ENCODE results near the gene CLN5. TPM values are rescaled to one million over a fixed set of nuclear protein-coding genes. Genes with fewer than 3 reads are reported as not detected.

Gene CLN5
- polyA plus RNA-seq, 1 experiment = 38.6 TPM

DNA sequence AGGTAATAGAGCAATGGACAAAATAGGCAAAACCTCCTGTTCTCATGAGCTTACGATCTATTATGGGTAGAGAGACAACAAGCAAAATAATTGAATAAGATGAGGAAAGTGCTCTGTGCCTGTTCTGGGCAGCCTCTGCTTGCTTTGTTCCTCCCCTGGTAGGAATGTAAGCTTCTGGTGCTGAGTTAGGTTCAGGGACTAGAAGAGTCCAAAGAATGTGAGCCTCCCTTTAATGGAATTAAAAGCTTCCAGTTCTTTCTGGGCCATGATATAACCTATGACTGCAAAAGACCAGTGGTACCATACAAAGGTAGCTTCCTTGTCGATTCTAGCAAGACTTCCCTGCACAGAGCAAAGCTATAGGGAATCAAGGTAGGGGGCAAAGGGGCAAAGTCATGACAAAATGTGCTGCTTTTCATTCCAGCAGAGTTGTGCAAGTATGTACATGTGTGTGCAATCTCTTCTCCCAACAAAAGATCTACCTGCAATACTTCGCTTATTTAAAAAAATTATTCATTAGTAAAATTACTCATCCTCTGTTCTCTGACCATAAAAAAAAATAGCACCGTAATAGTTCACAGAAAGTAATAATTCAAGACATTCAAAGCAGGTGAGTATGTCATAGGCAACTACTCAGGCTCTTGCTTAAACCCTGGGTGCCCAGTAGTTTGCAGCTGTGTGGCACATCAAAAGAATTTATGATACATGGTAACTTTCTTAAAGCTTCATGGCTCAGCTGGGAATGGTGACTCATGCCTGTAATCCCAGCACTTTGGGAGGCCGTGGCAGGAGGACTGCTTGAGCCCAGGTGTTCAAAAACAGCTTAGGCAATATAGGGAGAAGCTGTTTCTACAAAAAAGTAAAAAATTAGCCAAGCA, 22.2 kb upstream of the CLN5 start:
- peaks cover 15% of the 10 kb centered on the region for H3K27me3 ChIP-seq (ENCODE audit: control insufficient read depth, insufficient read depth, low read length)
- DNase-seq (ENCODE audit: low read depth, low spot score) = no peak
- TF ChIP-seq, protein P1, sequence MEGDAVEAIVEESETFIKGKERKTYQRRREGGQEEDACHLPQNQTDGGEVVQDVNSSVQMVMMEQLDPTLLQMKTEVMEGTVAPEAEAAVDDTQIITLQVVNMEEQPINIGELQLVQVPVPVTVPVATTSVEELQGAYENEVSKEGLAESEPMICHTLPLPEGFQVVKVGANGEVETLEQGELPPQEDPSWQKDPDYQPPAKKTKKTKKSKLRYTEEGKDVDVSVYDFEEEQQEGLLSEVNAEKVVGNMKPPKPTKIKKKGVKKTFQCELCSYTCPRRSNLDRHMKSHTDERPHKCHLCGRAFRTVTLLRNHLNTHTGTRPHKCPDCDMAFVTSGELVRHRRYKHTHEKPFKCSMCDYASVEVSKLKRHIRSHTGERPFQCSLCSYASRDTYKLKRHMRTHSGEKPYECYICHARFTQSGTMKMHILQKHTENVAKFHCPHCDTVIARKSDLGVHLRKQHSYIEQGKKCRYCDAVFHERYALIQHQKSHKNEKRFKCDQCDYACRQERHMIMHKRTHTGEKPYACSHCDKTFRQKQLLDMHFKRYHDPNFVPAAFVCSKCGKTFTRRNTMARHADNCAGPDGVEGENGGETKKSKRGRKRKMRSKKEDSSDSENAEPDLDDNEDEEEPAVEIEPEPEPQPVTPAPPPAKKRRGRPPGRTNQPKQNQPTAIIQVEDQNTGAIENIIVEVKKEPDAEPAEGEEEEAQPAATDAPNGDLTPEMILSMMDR (IDR thresholded peaks at IDR 0.05; ENCODE audit: low read depth, low read length) = no peak
- H3K27ac ChIP-seq (ENCODE audit: low read depth, low read length) = no peak overlapping the region
- no peaks in the 10 kb centered on the region for H3K9me3 ChIP-seq (ENCODE audit: control insufficient read depth, insufficient read depth, low read length)
- POLR2A ChIA-PET = no interaction called here
- CTCF ChIA-PET = interaction anchor here (1.3 to 4.0 kb wide), 2 partner anchors 8 to 11 kb away, joined by 7 to 45 read pairs; no protein-coding TSS in a partner anchor
- no peak overlapping the region for H3K4me3 ChIP-seq (ENCODE audit: low read depth, low read length)

DNA sequence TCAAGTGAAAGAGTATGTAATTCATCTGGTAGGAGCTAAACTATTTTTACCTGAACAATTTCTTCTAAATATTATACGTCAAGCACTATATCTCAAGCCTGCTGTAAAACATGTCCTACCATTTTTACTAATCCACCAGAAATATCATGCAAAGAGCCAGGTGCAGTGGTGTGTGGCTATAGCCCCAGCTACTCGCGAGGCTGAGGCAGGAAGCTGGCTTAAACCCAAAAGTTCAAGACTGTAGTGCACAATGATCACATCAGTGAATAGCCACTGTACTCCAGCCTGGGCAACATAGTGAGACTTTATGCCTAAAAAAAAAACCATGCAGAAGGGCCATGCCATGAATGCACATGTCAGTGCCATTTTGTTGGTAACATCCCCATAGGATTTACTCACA, 20.7 kb upstream of the CLN5 start:
- Histone ChIP-seq H3K27ac (ENCODE audit: low read depth, low read length) (no peak overlapping the region), H3K9me3 (ENCODE audit: control insufficient read depth, insufficient read depth, low read length) (no peaks in the 10 kb centered on the region), H3K4me3 (ENCODE audit: low read depth, low read length) (no peak overlapping the region), H3K27me3 (ENCODE audit: control insufficient read depth, insufficient read depth, low read length) (peaks cover 19% of the 10 kb centered on the region)
- TF ChIP-seq, protein P1 (IDR thresholded peaks at IDR 0.05; ENCODE audit: low read depth, low read length) = no peak
- ChIA-PET CTCF (interaction anchor here (4.0 kb wide), 1 partner anchor 9 kb away, joined by 45 read pairs; no protein-coding TSS in a partner anchor), POLR2A (no interaction called here)
- no peak for DNase-seq (ENCODE audit: low read depth, low spot score)

DNA sequence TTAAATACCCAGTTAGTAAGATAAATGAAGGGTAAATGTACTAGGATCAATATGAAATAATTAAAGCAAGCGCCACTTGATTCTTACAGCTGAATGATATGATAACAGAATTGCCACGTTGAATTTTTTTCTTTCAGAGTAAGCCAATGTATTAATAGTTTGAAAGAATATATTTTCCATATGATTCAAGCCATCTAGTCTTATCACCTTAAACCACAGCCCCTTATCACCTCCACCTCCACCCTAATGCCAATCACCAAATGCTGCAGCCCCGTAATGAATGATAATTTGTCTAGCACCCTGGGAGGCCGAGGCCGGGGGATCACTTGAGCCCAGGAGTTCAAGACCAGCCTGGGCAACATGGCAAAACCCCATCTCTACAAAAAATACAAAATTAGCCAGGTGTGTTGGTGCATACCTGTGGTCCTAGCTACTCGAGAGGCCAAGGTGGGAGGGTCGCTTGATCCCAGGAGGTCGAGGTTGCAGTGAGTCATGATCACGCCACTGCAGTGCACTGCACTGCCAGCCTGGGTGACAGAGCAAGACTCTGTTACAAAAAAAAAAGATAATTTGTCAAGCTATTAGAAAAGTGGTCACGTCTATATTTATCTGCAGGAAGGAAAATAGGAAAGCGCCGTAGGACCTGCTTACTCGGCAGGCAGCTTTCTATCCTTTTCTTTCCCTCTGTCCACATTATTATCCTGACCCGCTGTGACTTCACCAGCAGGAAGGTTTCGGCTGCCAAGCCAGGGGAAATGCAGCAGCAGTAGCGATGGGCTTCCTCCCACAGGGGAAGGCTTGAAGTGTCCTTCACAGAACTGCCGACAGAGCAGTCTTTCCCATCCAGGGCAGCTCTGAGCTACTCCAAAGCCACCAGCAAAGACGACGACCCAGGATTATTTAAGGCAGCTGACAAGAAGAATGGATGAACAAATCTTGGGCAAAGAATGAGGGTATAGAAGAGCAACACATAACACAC, 19.7 kb upstream of the CLN5 start:
- no peak overlapping the region for H3K4me3 ChIP-seq (ENCODE audit: low read depth, low read length)
- peaks cover 27% of the 10 kb centered on the region for H3K27me3 ChIP-seq (ENCODE audit: control insufficient read depth, insufficient read depth, low read length)
- ChIA-PET POLR2A (no interaction called here), CTCF (interaction anchor here (4.0 kb wide), 1 partner anchor 8 kb away, joined by 45 read pairs; no protein-coding TSS in a partner anchor)
- no peak overlapping the region for H3K27ac ChIP-seq (ENCODE audit: low read depth, low read length)
- DNase-seq (ENCODE audit: low read depth, low spot score) = no peak
- TF ChIP-seq, protein P1 (IDR thresholded peaks at IDR 0.05; ENCODE audit: low read depth, low read length) = no peak
- no peaks in the 10 kb centered on the region for H3K9me3 ChIP-seq (ENCODE audit: control insufficient read depth, insufficient read depth, low read length)

DNA sequence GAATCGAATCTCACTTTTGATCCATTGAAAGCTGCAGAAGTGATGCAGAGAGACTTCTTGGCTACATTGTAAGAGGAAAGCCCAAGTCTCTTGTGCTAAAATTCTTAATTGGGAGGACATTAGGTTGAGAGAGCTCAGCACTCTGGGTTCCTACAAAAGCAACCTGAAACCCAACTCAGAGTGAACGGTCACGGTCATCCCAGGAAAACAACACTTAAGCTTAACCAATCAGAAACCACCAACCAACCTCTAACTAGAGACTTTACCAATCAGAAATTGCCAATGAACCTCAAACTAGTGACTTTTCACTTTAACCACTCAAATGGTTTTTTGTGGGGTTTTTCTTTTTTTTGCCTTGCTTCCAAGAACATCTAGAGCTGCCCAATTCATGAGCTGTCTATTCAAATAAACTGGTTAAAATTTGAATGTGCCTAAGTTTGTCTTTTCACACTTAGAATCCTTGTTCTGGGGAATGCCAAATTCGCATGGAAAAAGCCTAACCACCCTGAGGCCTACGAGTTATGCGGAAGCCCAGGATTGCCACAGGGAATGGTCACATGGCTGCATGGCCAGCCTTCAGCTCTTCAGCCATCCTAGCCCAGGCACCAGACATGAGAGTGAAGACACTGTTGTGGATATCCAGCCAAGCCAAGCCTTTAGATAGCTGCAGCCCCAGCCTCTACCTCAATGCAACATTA, 17.8 kb upstream of the CLN5 start:
- no peak for DNase-seq (ENCODE audit: low read depth, low spot score)
- H3K9me3 ChIP-seq (ENCODE audit: control insufficient read depth, insufficient read depth, low read length) = no peaks in the 10 kb centered on the region
- TF ChIP-seq, protein P1 (IDR thresholded peaks at IDR 0.05; ENCODE audit: low read depth, low read length) = no peak
- no peak overlapping the region for H3K4me3 ChIP-seq (ENCODE audit: low read depth, low read length)
- ChIA-PET POLR2A (no interaction called here), CTCF (no interaction called here)
- H3K27me3 ChIP-seq (ENCODE audit: control insufficient read depth, insufficient read depth, low read length) = peaks cover 28% of the 10 kb centered on the region
- H3K27ac ChIP-seq (ENCODE audit: low read depth, low read length) = no peak overlapping the region

Measured in AG04450 (cell line).